K562 (cell line): ENCODE results near the gene C1orf56. TPM values are rescaled to one million over a fixed set of nuclear protein-coding genes. Genes with fewer than 3 reads are reported as not detected.

Experiments used
- ETV5 ChIP-seq: sonication (generic); formaldehyde crosslinking; IDR thresholded peaks from 2 replicates; pipeline ENCODE4 v1.4.0; 2020; ENCODE audit warnings: low read depth, mild to moderate bottlenecking, missing genetic modification reagents
- HDAC6 ChIP-seq: IDR thresholded peaks from 2 replicates; pipeline ENCODE4 v1.6.1; 2012; ENCODE audit warnings: low read depth, mild to moderate bottlenecking, control low read depth, inconsistent platforms, low read length, moderate library complexity
- MAZ ChIP-seq, 2 experiments: fragments of 450-650 bp in 1 of 2; sonication (generic) in 1 of 2; formaldehyde crosslinking; IDR thresholded peaks in 1 of 2; conservative IDR thresholded peaks in 1 of 2; 2 replicates each; pipeline versions ENCODE4 v1.4.0 to v1.5.0; 2020; ENCODE audit warnings: mild to moderate bottlenecking in 1 of 2, missing genetic modification reagents in 1 of 2
- MTA1 ChIP-seq: fragments of 450-650 bp; IDR thresholded peaks from 2 replicates; pipeline ENCODE4 v1.6.1; 2017; ENCODE audit warnings: borderline replicate concordance
- POLR2AphosphoS5 ChIP-seq: IDR thresholded peaks from 2 replicates; pipeline ENCODE4 v1.6.1; 2011; ENCODE audit warnings: mild to moderate bottlenecking, low read depth, low read length, moderate library complexity; ENCODE audit not compliant: control insufficient read depth, insufficient read depth
- RBM22 ChIP-seq: fragments of 200-400 bp; formaldehyde crosslinking; IDR thresholded peaks from 2 replicates; pipeline ENCODE4 v1.6.1; 2018; ENCODE audit warnings: low read length, low read depth; ENCODE audit not compliant: poor library complexity, severe bottlenecking
- TOE1 ChIP-seq, 2 experiments: fragments of 450-650 bp in 1 of 2; sonication (generic) in 1 of 2; formaldehyde crosslinking in 1 of 2; IDR thresholded peaks; 2 replicates each; pipeline versions ENCODE4 v1.7.1 to v1.8.0; 2016 to 2022; ENCODE audit warnings: borderline replicate concordance in 2 of 2, mild to moderate bottlenecking in 2 of 2, antibody characterized with exemption in 1 of 2, inconsistent platforms in 1 of 2, low read depth in 1 of 2, missing genetic modification reagents in 1 of 2, moderate library complexity in 1 of 2
- ZNF121 ChIP-seq: sonication (generic); formaldehyde crosslinking; conservative IDR thresholded peaks from 2 replicates; pipeline ENCODE4 v1.8.0; 2022; ENCODE audit warnings: missing genetic modification reagents
- polyA plus RNA-seq, 8 experiments: library from polyadenylated mRNA; depleted of rRNA in 4 of 8; stranded (reverse) in 5 of 8; unstranded in 3 of 8; fragments of >200 nt; fragmentation: Nextera tagmentation in 2 of 8; fragmentation: Illumina TruSeq in 1 of 8; extraction: Ambion mirVana in 2 of 8; extraction: Trizol in 1 of 8; gene quantifications; 2 replicates each; pipeline versions ENCODE4 v1.2.1 to v1.2.3, GENCODE V29; 2011 to 2014; ENCODE audit warnings: inconsistent platforms in 1 of 8, missing spikeins in 1 of 8
- total RNA-seq, 7 experiments: library from RNA; depleted of rRNA in 6 of 7; stranded (reverse); fragments of >200 nt in 6 of 7; fragmentation: Illumina TruSeq in 2 of 7; extraction: Trizol in 2 of 7; gene quantifications; 2 replicates each; pipeline versions ENCODE4 v1.2.1 to v1.2.3, GENCODE V29; 2011 to 2021; ENCODE audit warnings: low replicate concordance in 1 of 7
- TF ChIP-seq, protein P1 (sequence below), 2 experiments: IDR thresholded peaks; 2 replicates each; pipeline ENCODE4 v1.6.1; 2011; ENCODE audit warnings: borderline replicate concordance in 1 of 2, control low read depth in 1 of 2, low read depth in 1 of 2, low read length in 1 of 2, mild to moderate bottlenecking in 1 of 2, mixed read lengths in 1 of 2, moderate library complexity in 1 of 2; ENCODE audit not compliant: insufficient read depth in 1 of 2, insufficient read length in 1 of 2, poor library complexity in 1 of 2, severe bottlenecking in 1 of 2; ENCODE audit errors: extremely low read depth in 1 of 2
- TF ChIP-seq, protein P2 (sequence below): sonication (generic); formaldehyde crosslinking; IDR thresholded peaks from 2 replicates; pipeline ENCODE4 v1.8.0; 2022; ENCODE audit warnings: mild to moderate bottlenecking, missing genetic modification reagents
- TF ChIP-seq, protein P3 (sequence below): fragments of 450-650 bp; IDR thresholded peaks from 2 replicates; pipeline ENCODE4 v1.6.1; 2014; ENCODE audit warnings: low read depth, mild to moderate bottlenecking, moderate library complexity, borderline replicate concordance
- TF ChIP-seq, protein P4 (sequence below): fragments of 450-650 bp; IDR thresholded peaks from 2 replicates; pipeline ENCODE4 v1.7.1; 2018; ENCODE audit warnings: mild to moderate bottlenecking, low read depth; ENCODE audit not compliant: partially characterized antibody
- TF ChIP-seq, protein P5 (sequence below): fragments of 250-450 bp; sonication (Bioruptor Pico); IDR thresholded peaks from 2 replicates; pipeline ENCODE4 v1.8.0; 2021; ENCODE audit warnings: moderate library complexity, mild to moderate bottlenecking, inconsistent platforms
- TF ChIP-seq, protein P6 (sequence below): sonication (generic); formaldehyde crosslinking; IDR thresholded peaks from 2 replicates; pipeline ENCODE4 v1.8.1; 2023; ENCODE audit warnings: mild to moderate bottlenecking, missing genetic modification reagents, moderate library complexity

C1orf56 gene
- total and polyA plus RNA-seq, 9 of the 15 experiments (the other 6 are each of a cell fraction or from before 2014, with no cell fraction given): 0.18 to 15.7 (median 1.1) TPM

DNA sequence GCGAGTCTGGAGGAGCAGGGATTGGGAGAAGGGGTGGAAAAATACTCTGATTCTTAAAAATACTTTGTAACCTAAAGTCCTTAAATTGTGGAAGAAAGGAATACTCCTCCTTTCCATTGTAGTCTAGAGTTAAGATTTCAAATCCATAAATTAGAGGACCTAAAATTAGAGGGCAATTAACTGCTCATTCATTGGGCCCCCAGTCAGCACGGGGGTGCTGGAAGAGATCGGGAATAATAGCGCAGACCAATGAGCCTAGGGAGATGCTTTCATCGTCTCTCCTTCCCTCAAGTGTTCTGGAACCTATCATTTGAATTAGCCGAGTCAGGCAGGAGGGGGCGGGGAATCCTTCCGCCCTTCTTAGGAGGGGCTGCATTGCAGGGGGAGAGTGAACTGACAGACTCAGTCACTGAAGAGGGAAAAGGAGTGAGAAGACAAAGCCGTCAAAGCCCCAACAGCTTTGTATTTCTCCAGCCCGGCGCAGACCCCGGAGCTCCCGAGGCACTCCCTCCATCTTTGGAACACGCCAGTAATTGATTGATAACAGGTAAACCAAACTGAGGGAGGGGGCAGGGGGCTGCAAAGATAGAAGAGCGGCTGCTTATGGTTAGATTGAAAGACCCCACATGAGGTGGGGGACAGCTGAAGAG lies 12.6 kb downstream of the C1orf56 start, which contains the start of gene MLLT11 (continued):
- TF ChIP-seq ETV5 (CRISPR knock-in tag) (peak; percentile 48; the same call in 1 of the 2 replicates), ZNF121 (no peak), MTA1 (no peak), POLR2AphosphoS5 (peak; percentile 44), MAZ (CRISPR knock-in tag; conservative IDR thresholded peaks at IDR 0.05 in 1 of 2, IDR thresholded peaks at IDR 0.05 in 1 of 2) (peak in 1 of 2 experiments; percentile 52; a peak in 2 of 4 replicates), RBM22 (no peak), TOE1 (IDR thresholded peaks at IDR 0.05; ENCODE audit: borderline replicate concordance) (no peak; the same call in 1 of the 2 replicates), TOE1 (CRISPR knock-in tag; IDR thresholded peaks at IDR 0.05; ENCODE audit: borderline replicate concordance, low read depth) (no peak), HDAC6 (no peak)
- TF ChIP-seq, protein P1, sequence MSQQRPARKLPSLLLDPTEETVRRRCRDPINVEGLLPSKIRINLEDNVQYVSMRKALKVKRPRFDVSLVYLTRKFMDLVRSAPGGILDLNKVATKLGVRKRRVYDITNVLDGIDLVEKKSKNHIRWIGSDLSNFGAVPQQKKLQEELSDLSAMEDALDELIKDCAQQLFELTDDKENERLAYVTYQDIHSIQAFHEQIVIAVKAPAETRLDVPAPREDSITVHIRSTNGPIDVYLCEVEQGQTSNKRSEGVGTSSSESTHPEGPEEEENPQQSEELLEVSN (IDR thresholded peaks at IDR 0.05; ENCODE audit: borderline replicate concordance in 1 of 2, extremely low read depth in 1 of 2, insufficient read depth in 1 of 2, insufficient read length in 1 of 2, low read depth in 1 of 2, low read length in 1 of 2, poor library complexity in 1 of 2, severe bottlenecking in 1 of 2): peak in 1 of 2 experiments; percentile 14
- TF ChIP-seq, protein P2, sequence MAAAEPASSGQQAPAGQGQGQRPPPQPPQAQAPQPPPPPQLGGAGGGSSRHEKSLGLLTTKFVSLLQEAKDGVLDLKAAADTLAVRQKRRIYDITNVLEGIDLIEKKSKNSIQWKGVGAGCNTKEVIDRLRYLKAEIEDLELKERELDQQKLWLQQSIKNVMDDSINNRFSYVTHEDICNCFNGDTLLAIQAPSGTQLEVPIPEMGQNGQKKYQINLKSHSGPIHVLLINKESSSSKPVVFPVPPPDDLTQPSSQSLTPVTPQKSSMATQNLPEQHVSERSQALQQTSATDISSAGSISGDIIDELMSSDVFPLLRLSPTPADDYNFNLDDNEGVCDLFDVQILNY: no peak
- TF ChIP-seq, protein P3, sequence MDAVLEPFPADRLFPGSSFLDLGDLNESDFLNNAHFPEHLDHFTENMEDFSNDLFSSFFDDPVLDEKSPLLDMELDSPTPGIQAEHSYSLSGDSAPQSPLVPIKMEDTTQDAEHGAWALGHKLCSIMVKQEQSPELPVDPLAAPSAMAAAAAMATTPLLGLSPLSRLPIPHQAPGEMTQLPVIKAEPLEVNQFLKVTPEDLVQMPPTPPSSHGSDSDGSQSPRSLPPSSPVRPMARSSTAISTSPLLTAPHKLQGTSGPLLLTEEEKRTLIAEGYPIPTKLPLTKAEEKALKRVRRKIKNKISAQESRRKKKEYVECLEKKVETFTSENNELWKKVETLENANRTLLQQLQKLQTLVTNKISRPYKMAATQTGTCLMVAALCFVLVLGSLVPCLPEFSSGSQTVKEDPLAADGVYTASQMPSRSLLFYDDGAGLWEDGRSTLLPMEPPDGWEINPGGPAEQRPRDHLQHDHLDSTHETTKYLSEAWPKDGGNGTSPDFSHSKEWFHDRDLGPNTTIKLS: 0 out of 2 replicates have a peak, but pooled peaks have one; percentile 11
- TF ChIP-seq, protein P4, sequence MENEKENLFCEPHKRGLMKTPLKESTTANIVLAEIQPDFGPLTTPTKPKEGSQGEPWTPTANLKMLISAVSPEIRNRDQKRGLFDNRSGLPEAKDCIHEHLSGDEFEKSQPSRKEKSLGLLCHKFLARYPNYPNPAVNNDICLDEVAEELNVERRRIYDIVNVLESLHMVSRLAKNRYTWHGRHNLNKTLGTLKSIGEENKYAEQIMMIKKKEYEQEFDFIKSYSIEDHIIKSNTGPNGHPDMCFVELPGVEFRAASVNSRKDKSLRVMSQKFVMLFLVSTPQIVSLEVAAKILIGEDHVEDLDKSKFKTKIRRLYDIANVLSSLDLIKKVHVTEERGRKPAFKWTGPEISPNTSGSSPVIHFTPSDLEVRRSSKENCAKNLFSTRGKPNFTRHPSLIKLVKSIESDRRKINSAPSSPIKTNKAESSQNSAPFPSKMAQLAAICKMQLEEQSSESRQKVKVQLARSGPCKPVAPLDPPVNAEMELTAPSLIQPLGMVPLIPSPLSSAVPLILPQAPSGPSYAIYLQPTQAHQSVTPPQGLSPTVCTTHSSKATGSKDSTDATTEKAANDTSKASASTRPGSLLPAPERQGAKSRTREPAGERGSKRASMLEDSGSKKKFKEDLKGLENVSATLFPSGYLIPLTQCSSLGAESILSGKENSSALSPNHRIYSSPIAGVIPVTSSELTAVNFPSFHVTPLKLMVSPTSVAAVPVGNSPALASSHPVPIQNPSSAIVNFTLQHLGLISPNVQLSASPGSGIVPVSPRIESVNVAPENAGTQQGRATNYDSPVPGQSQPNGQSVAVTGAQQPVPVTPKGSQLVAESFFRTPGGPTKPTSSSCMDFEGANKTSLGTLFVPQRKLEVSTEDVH: no peak
- TF ChIP-seq, protein P5, sequence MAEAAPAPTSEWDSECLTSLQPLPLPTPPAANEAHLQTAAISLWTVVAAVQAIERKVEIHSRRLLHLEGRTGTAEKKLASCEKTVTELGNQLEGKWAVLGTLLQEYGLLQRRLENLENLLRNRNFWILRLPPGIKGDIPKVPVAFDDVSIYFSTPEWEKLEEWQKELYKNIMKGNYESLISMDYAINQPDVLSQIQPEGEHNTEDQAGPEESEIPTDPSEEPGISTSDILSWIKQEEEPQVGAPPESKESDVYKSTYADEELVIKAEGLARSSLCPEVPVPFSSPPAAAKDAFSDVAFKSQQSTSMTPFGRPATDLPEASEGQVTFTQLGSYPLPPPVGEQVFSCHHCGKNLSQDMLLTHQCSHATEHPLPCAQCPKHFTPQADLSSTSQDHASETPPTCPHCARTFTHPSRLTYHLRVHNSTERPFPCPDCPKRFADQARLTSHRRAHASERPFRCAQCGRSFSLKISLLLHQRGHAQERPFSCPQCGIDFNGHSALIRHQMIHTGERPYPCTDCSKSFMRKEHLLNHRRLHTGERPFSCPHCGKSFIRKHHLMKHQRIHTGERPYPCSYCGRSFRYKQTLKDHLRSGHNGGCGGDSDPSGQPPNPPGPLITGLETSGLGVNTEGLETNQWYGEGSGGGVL: no peak
- TF ChIP-seq, protein P6, sequence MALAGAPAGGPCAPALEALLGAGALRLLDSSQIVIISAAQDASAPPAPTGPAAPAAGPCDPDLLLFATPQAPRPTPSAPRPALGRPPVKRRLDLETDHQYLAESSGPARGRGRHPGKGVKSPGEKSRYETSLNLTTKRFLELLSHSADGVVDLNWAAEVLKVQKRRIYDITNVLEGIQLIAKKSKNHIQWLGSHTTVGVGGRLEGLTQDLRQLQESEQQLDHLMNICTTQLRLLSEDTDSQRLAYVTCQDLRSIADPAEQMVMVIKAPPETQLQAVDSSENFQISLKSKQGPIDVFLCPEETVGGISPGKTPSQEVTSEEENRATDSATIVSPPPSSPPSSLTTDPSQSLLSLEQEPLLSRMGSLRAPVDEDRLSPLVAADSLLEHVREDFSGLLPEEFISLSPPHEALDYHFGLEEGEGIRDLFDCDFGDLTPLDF (CRISPR knock-in tag): no peak
